Measurements from ENCODE around the gene IRF4. TPM values are rescaled to one million over a fixed set of nuclear protein-coding genes. Genes with fewer than 3 reads are reported as not detected.

IRF4 gene
- total RNA-seq, 1 donor from 2014 or later, result 0.04 TPM

DNA sequence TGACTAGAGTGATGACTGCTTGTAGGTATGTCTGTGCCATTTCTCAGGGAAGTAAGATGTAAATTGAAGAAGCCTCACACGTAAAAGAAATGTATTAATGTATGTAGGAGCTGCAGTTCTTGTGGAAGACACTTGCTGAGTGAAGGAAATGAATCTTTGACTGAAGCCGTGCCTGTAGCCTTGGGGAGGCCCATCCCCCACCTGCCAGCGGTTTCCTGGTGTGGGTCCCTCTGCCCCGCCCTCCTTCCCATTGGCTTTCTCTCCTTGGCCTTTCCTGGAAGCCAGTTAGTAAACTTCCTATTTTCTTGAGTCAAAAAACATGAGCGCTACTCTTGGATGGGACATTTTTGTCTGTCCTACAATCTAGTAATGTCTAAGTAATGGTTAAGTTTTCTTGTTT is 16.6 kb downstream of the IRF4 start:
- TF ChIP-seq, protein P1, sequence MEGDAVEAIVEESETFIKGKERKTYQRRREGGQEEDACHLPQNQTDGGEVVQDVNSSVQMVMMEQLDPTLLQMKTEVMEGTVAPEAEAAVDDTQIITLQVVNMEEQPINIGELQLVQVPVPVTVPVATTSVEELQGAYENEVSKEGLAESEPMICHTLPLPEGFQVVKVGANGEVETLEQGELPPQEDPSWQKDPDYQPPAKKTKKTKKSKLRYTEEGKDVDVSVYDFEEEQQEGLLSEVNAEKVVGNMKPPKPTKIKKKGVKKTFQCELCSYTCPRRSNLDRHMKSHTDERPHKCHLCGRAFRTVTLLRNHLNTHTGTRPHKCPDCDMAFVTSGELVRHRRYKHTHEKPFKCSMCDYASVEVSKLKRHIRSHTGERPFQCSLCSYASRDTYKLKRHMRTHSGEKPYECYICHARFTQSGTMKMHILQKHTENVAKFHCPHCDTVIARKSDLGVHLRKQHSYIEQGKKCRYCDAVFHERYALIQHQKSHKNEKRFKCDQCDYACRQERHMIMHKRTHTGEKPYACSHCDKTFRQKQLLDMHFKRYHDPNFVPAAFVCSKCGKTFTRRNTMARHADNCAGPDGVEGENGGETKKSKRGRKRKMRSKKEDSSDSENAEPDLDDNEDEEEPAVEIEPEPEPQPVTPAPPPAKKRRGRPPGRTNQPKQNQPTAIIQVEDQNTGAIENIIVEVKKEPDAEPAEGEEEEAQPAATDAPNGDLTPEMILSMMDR (IDR thresholded peaks at IDR 0.05; ENCODE audit: insufficient read depth, low read length, poor library complexity, severe bottlenecking), result no peak
- Histone ChIP-seq H3K27me3 (ENCODE audit: control insufficient read depth, insufficient read depth, low read length) (no peaks in the 10 kb centered on the region), H3K36me3 (ENCODE audit: control insufficient read depth, insufficient read depth, low read length) (no peaks in the 10 kb centered on the region), H3K4me3 (ENCODE audit: low read depth, low read length) (no peak overlapping the region)
- DNase-seq (ENCODE audit: low read depth), result no peak

DNA sequence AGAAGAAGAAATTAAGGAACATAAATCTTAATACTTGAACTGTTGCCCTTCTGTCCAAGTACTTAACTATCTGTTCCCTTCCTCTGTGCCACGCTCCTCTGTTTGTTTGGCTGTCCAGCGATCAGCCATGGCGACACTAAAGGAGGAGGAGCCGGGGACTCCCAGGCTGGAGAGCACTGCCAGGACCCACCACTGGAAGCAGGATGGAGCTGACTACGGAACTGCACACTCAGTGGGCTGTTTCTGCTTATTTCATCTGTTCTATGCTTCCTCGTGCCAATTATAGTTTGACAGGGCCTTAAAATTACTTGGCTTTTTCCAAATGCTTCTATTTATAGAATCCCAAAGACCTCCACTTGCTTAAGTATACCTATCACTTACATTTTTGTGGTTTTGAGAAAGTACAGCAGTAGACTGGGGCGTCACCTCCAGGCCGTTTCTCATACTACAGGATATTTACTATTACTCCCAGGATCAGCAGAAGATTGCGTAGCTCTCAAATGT is 17.1 kb downstream of the IRF4 start:
- no peak for DNase-seq (ENCODE audit: low read depth)
- TF ChIP-seq, protein P1 (IDR thresholded peaks at IDR 0.05; ENCODE audit: insufficient read depth, low read length, poor library complexity, severe bottlenecking), result peak; percentile 29
- no peaks in the 10 kb centered on the region for H3K27me3 ChIP-seq (ENCODE audit: control insufficient read depth, insufficient read depth, low read length)

DNA sequence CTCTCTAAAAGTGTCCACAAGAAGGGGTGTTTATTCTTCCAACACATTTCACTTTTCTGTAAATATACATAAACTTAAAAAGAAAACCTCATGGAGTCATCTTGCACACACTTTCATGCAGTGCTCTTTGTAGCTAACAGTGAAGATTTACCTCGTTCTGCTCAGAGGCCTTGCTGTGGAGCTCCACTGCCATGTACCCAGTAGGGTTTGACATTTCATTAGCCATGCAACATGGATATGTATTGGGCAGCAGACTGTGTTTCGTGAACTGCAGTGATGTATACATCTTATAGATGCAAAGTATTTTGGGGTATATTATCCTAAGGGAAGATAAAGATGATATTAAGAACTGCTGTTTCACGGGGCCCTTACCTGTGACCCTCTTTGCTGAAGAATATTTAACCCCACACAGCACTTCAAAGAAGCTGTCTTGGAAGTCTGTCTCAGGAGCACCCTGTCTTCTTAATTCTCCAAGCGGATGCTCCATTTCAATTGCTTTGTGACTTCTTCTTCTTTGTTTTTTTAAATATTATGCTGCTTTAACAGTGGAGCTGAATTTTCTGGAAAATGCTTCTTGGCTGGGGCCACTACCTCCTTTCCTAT is 17.9 kb downstream of the IRF4 start:
- DNase-seq (ENCODE audit: low read depth), result no peak
- no peaks in the 10 kb centered on the region for H3K36me3 ChIP-seq (ENCODE audit: control insufficient read depth, insufficient read depth, low read length)
- TF ChIP-seq, protein P1 (IDR thresholded peaks at IDR 0.05; ENCODE audit: insufficient read depth, low read length, poor library complexity, severe bottlenecking), result no peak
- H3K27me3 ChIP-seq (ENCODE audit: control insufficient read depth, insufficient read depth, low read length), result no peaks in the 10 kb centered on the region
- no peak overlapping the region for H3K4me3 ChIP-seq (ENCODE audit: low read depth, low read length)

More for the DNA sequence above, 17.1 kb downstream of the IRF4 start:
- no peaks in the 10 kb centered on the region for H3K36me3 ChIP-seq (ENCODE audit: control insufficient read depth, insufficient read depth, low read length)
- no peak overlapping the region for H3K4me3 ChIP-seq (ENCODE audit: low read depth, low read length)

DNA sequence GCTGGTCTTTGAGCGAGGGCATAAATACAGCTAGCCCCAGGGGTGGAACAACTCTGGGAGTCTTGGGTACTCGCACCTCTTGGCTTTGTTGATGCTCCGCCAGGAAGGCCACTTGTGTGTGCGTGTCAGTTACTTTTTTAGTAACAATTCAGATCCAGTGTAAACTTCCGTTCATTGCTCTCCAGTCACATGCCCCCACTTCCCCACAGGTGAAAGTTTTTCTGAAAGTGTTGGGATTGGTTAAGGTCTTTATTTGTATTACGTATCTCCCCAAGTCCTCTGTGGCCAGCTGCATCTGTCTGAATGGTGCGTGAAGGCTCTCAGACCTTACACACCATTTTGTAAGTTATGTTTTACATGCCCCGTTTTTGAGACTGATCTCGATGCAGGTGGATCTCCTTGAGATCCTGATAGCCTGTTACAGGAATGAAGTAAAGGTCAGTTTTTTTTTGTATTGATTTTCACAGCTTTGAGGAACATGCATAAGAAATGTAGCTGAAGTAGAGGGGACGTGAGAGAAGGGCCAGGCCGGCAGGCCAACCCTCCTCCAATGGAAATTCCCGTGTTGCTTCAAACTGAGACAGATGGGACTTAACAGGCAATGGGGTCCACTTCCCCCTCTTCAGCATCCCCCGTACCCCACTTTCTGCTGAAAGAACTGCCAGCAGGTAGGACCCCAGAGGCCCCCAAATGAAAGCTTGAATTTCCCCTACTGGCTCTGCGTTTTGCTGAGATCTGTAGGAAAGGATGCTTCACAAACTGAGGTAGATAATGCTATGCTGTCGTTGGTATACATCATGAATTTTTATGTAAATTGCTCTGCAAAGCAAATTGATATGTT is 19.2 kb downstream of the IRF4 start:
- DNase-seq (ENCODE audit: low read depth), result no peak
- Histone ChIP-seq H3K36me3 (ENCODE audit: control insufficient read depth, insufficient read depth, low read length) (no peaks in the 10 kb centered on the region), H3K4me3 (ENCODE audit: low read depth, low read length) (no peak overlapping the region), H3K27me3 (ENCODE audit: control insufficient read depth, insufficient read depth, low read length) (no peaks in the 10 kb centered on the region)
- TF ChIP-seq, protein P1 (IDR thresholded peaks at IDR 0.05; ENCODE audit: insufficient read depth, low read length, poor library complexity, severe bottlenecking), result no peak

DNA sequence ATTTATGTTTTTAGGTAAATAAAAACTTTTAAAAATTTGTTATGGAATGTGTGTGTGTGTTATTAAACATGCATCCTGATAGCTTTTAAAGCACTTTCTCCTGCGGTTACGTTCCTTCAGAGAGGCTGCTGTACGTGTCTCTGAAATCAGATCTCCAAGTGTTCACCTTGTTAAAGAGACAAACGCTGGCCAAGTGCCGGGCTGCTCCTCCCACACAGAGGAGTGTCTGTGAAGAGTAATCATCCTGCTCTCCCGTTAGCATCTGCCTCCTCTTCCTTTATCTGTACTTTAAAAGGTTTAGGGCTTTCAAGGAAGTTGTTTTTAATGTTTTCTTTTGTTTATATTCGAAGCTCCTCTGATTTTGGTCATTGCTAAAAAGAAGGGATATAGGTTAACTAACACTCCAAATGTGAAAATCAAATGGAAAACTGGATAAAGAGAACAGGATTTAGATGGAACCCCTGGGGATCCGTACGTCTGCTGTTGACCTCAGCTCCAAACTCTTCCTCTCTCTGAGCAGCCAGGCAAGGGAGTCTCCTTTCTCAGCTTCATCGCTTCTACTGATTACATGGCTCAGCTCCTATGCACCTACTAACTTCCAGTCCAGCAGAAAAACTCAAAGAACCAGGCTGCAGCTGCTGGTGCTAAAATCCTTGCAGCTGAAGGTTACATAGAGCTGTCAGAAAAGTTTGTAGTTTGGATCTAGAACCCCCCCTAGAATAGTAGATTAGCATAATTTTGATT is 20.0 kb downstream of the IRF4 start:
- no peaks in the 10 kb centered on the region for H3K36me3 ChIP-seq (ENCODE audit: control insufficient read depth, insufficient read depth, low read length)
- TF ChIP-seq, protein P1 (IDR thresholded peaks at IDR 0.05; ENCODE audit: insufficient read depth, low read length, poor library complexity, severe bottlenecking), result no peak
- H3K27me3 ChIP-seq (ENCODE audit: control insufficient read depth, insufficient read depth, low read length), result no peaks in the 10 kb centered on the region
- H3K4me3 ChIP-seq (ENCODE audit: low read depth, low read length), result no peak overlapping the region
- no peak for DNase-seq (ENCODE audit: low read depth)

All from kidney epithelial cell (primary cell).